NCI-H1092 (cell line): Measurements from ENCODE around the gene RIC8B.
A peak's percentile ranks its signal among the peaks of the same experiment; 100 is the strongest.
"Not testable (repeated sequence)": the region's sequence is repeated elsewhere in the genome, so short reads cannot be mapped to it uniquely, and the experiment has no call there.

ENCODE experiments used
- DNase-seq: peaks from one replicate; lab custom pipeline; 2025; lab: John Stamatoyannopoulos, UW

Gene RIC8B

GRCh38 chr12:106903241-106903945 is 128.9 kb downstream of the RIC8B start:
- DNase-seq, result no peak

- no peak for DNase-seq
Observed at GRCh38 chr12:106906715-106907114, 132.2 kb downstream of the RIC8B start.

DNA sequence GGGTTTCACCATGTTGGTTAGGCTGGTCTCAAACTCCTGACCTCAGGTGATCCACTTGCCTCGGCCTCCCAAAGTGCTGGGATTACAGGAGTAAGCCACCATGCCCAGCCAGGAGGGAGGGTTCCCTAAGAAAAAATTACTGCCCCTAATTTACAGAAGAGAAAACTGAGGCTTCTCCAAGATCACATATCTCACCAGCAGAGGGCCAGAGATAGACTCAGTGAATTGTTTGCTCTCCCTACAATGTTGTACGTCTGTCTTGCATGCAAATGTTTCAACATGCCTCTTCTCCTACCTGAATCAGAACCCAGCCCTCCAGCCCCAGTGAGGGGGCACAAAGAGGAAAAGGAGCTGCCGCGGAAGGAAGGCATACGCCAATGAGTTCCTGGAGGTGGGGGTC is 132.9 kb downstream of the RIC8B start:
- DNase-seq, result no peak

- DNase-seq, result no peak
Observed at GRCh38 chr12:106907846-106908245, 133.4 kb downstream of the RIC8B start.

DNA sequence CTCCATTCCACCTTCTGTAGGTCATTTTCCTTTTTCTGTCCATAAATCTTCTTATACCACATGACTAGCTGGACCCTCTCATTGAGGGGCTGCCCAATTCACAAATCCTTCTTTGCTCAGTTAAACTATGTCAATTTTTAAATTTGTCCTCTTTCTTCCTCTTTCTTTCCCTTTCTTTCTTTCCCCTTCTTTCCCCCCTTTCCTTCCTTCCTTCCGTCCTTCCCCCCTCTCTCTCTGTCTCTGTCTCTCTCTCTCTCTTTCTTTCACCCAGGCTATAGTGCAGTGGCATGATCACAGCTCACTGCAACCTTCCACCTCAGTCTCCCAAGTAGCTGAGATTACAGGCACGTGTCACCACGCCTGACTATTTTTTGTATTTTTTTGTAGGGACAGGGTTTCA is 134.1 kb downstream of the RIC8B start:
- DNase-seq, result no peak

GRCh38 chr12:106910202-106910601 is 135.7 kb downstream of the RIC8B start:
- DNase-seq, result no peak

DNA sequence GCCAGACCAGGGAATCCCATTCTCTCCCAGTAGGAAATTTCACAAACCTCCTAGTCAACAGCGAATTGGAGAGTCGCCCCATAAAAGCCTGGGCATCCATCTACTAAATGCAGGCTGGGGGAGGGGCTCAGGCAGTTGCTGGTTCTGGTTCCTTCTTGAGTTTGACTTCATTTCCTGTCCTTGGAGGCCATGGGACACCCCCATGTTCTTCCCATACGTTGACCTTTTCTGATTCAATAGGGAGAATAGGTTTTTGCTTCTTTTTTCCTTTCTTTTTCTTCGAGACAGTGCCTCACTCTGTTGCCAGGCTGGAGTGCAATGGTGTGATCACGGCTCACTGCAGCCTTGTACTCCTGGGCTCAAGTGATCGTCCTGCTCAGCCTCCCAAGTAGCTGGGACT is 137.1 kb downstream of the RIC8B start:
- no peak for DNase-seq

GRCh38 chr12:106913456-106913855 is 139.0 kb downstream of the RIC8B start:
- DNase-seq, result no peak

DNA sequence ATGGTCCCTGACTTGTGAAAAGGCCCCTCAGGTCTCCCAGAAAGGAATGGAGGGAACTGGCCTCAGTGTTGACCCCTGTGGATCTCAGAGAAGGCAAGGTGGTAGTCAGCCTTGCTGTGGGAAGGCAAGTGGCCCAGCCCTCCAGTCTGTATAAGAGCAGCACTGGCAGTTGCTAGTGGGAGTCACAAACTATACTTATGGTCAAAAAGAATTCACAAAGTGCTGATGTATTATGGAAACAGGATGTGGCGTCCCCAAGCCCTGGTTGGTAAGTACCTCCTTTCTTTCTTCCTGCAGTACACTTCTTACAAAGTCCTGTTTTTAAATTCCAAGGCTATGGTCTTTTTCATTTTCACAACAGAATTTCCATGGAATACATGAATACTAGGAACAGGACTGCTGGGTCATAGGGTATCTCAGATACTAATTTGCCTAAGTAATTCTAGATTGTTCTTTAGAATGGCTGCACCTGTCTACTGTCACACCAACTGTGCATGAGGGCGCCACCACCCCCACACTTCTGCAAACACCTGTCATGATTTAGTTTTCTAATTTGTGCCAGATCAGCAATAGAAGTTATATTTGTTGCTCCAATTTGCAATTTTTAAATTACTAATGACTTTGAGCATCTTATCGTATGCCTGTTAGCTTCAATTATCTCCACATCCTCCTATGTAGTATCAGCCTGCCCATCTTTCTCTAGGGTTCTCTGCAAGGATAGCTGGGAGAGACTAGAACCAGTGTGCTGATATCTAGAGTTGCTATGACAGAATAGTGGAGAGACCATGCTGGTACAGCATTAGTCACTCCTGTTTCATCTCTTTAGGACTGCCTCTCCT is 140.5 kb downstream of the RIC8B start:
- no peak for DNase-seq

- DNase-seq, result no peak
Observed at GRCh38 chr12:106915635-106916026, 141.1 kb downstream of the RIC8B start.

DNA sequence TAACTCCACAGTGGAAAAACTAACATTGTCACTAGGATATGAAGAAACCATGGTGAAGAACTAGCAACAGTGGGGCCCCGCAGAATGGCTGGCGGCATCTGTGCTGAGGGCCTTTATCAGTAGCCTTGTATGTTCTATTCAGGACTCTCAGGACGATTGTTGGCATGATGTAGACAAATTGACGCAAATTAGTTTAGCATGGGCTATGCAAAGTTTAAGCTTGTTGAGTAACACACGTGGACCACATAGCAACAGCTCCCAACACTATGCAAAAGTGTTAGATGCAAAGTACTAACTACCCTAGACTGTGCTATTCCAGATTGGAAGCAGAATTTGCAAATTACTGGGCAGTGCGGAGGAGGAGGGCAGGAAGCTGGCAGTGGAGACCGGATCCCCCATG is 143.0 kb downstream of the RIC8B start:
- no peak for DNase-seq

- peak; percentile 21 for DNase-seq
Observed at GRCh38 chr12:106918746-106919145, 144.3 kb downstream of the RIC8B start.

DNA sequence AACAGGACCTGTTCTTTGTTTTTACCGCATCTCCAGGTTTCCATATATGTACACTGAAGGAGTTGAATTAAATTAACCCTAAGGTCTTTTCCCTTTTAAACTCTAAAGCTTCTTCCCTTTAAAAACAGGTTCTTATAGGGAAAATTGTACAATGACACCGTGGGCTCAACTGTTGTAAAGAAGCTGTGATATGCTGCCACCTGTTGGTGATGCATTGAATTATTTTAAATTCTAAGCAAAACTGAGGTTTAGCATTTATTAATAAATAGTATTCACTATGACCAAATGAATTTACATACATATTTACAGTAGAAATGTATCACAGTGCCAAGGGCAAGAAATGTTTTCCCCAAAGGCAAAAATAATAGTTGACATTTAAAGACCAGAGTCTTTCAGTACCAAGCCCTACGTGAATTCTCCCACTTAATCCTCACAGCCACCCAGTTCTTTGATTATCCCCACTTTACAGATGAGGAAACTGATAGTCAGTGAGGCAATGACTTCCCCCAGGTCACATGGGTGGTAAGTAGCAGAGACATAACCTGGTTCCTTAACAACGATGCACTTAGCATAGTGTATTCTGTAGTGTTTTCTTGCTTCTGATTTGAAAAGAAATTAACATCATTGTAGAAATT is 145.5 kb downstream of the RIC8B start:
- DNase-seq, result peak; percentile 36

- DNase-seq, result not testable (repeated sequence)
Observed at GRCh38 chr12:106921976-106922375, 147.5 kb downstream of the RIC8B start.

- not testable (repeated sequence) for DNase-seq
Observed at GRCh38 chr12:106923594-106923993, 149.1 kb downstream of the RIC8B start.

- no peak for DNase-seq
Observed at GRCh38 chr12:106924268-106924861, 149.9 kb downstream of the RIC8B start.

DNA sequence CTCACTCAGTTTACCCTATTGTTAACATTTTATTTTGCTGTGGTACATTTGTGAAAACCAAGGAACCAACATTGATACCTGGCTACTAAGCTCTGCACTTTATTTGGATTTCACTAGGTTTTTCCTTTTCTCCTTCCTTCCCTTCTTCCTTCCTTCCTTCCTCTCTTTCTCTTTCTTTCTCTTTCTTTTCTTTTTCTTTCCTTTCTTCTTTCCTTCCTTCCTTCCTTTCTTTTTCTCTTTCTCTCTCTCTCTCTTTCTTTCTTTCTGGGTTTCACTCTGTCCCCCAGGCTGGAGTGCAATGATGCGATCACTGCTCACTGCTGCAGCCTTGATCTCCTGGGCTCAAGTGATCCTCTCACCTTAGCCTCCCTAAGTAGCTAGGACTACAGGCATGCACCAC is 152.2 kb downstream of the RIC8B start:
- DNase-seq, result no peak

DNA sequence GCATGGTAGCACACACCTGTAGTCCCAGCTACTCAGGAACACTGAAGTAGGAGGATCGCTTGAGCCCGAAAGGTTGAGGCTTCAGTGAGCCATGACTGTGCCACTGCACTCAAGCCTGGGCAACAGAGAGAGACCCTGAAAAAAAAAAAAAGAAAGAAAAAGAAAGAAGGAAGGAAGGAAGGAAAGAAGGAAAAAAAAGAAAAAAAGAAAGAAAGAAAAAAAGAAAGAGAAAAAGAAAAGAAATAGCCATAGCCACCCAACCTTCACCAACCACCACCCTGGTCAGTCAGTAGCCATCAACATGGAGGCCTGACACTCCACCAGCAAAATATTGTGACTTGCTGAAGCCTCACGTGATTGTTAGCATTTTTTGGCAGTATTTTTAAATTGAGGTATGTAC is 159.8 kb downstream of the RIC8B start:
- DNase-seq, result no peak
